HepG2 (cell line): ENCODE results near the gene TCEAL9. TPM values are rescaled to one million over a fixed set of nuclear protein-coding genes. Genes with fewer than 3 reads are reported as not detected.

Source experiments
- ATAC-seq: fragments of 200-7000 bp; cut with Tn5 transposase; 3 replicates; pipeline ENCODE4 v1.9.1; 2020; ENCODE audit warnings: mild to moderate bottlenecking, moderate library complexity
- BruUV-seq: library from RNA; stranded (reverse); fragments of 400-500 nt; replicated peaks from 2 replicates; lab custom pipeline; 2021; lab: Mats Ljungman, UMichigan
- CTCF ChIA-PET: fragments of 300-600 bp; formaldehyde crosslinking; extraction: SDS; loops from one replicate; lab custom pipeline; 2021; ENCODE audit warnings: low total read pairs, inconsistent platforms, low intra/inter-chr PET ratio; lab: Yijun Ruan, JAX
- POLR2A ChIA-PET: fragments of 350-600 bp; sonication (Branson Sonifier 250); formaldehyde crosslinking; loops from one replicate; lab custom pipeline; 2020; ENCODE audit warnings: antibody characterized with exemption, inconsistent platforms; lab: Yijun Ruan, JAX
- DNase-seq: peaks from one replicate; pipeline ENCODE4 v3.0.0-alpha.2; 2015; ENCODE audit warnings: low spot score
- FAIRE-seq: peaks from 3 replicates; lab custom pipeline; 2011; peaks lifted over from hg19 to GRCh38; lab: Jason Lieb, UNC
- H2AFZ ChIP-seq: one replicate; pipeline ENCODE4 v1.6.1; 2011; ENCODE audit warnings: low read length, inconsistent platforms
- H3K27ac ChIP-seq: fragments of 300-600 bp; 3 replicates; pipeline ENCODE4 v1.8.0; 2011; ENCODE audit warnings: mixed run types, mild to moderate bottlenecking, mixed read lengths, low read length, inconsistent platforms; ENCODE audit not compliant: insufficient read depth; ENCODE audit errors: extremely low read length
- H3K27me3 ChIP-seq, 2 experiments: fragments of 200-600 bp in 1 of 2; 2 replicates in 1 of 2; 3 replicates in 1 of 2; pipeline versions ENCODE4 v1.6.0 to v1.8.0; 2011; ENCODE audit warnings: low read length in 2 of 2, mild to moderate bottlenecking in 2 of 2, moderate library complexity in 2 of 2, inconsistent platforms in 1 of 2; ENCODE audit not compliant: insufficient read depth in 2 of 2, control insufficient read depth in 1 of 2
- H3K36me3 ChIP-seq, 2 experiments: fragments of 200-600 bp in 1 of 2; replicated peaks in 1 of 2; 2 replicates in 1 of 2; 3 replicates in 1 of 2; pipeline versions ENCODE4 v1.5.1 to v1.8.0; 2011; ENCODE audit warnings: low read length in 2 of 2, inconsistent platforms in 1 of 2; ENCODE audit not compliant: insufficient read depth in 2 of 2, control insufficient read depth in 1 of 2
- H3K4me1 ChIP-seq: 2 replicates; pipeline ENCODE4 v1.5.1; 2012; ENCODE audit warnings: low read length, inconsistent platforms; ENCODE audit not compliant: insufficient read depth
- H3K4me2 ChIP-seq: 2 replicates; pipeline ENCODE4 v1.6.0; 2011; ENCODE audit warnings: low read depth, low read length, inconsistent platforms
- H3K4me3 ChIP-seq, 3 experiments: fragments of 200-600 bp in 1 of 3; sonication (generic), shearing (Covaris generic) in 1 of 3; replicated peaks in 1 of 3; 2 replicates each; pipeline ENCODE4 v1.5.1; 2011 to 2016; ENCODE audit warnings: low read length in 3 of 3, inconsistent platforms in 2 of 3, low read depth in 2 of 3, mild to moderate bottlenecking in 2 of 3, control low read depth in 1 of 3, mixed read lengths in 1 of 3; ENCODE audit not compliant: insufficient read depth in 1 of 3
- H3K79me2 ChIP-seq: one replicate; pipeline ENCODE4 v1.6.1; 2011; ENCODE audit warnings: low read length, inconsistent platforms; ENCODE audit not compliant: insufficient read depth
- H3K9ac ChIP-seq: 2 replicates; pipeline ENCODE4 v1.6.0; 2011; ENCODE audit warnings: mild to moderate bottlenecking, low read depth, low read length, inconsistent platforms; ENCODE audit not compliant: insufficient read depth
- H3K9me3 ChIP-seq: 2 replicates; pipeline ENCODE4 v1.5.1; 2012; ENCODE audit warnings: mild to moderate bottlenecking, low read length
- H4K20me1 ChIP-seq: 2 replicates; pipeline ENCODE4 v1.6.0; 2011; ENCODE audit warnings: inconsistent platforms, mild to moderate bottlenecking, low read length, moderate library complexity; ENCODE audit not compliant: insufficient read depth
- BHLHE40 ChIP-seq: IDR thresholded peaks from 2 replicates; pipeline ENCODE4 v1.6.1; 2011; ENCODE audit warnings: low read length, improper control_type of control experiment
- HDAC1 ChIP-seq: sonication (generic); formaldehyde crosslinking; IDR thresholded peaks from 2 replicates; pipeline ENCODE4 v1.5.1; 2020; ENCODE audit warnings: mild to moderate bottlenecking, missing genetic modification reagents
- JUND ChIP-seq: sonication (generic); formaldehyde crosslinking; IDR thresholded peaks from 2 replicates; pipeline ENCODE4 v1.8.0; 2022; ENCODE audit warnings: mild to moderate bottlenecking, missing genetic modification reagents
- KLF12 ChIP-seq: sonication (generic); formaldehyde crosslinking; IDR thresholded peaks from 2 replicates; pipeline ENCODE4 v1.4.0; 2020; ENCODE audit warnings: missing genetic modification reagents, borderline replicate concordance
- MIER3 ChIP-seq: IDR thresholded peaks from 2 replicates; pipeline ENCODE4 v1.6.1; 2016; ENCODE audit warnings: missing compliant biosample characterization, borderline replicate concordance
- MYC ChIP-seq: sonication (generic); formaldehyde crosslinking; IDR thresholded peaks from 2 replicates; pipeline ENCODE4 v1.9.0; 2021; ENCODE audit warnings: missing genetic modification reagents, borderline replicate concordance
- RXRA ChIP-seq: sonication (generic); formaldehyde crosslinking; IDR thresholded peaks from 2 replicates; pipeline ENCODE4 v1.5.1; 2020; ENCODE audit warnings: missing genetic modification reagents
- ZNF354B ChIP-seq: sonication (generic); formaldehyde crosslinking; IDR thresholded peaks from 2 replicates; pipeline ENCODE4 v1.8.0; 2022; ENCODE audit warnings: mild to moderate bottlenecking, missing genetic modification reagents
- ZNF891 ChIP-seq: sonication (generic); formaldehyde crosslinking; IDR thresholded peaks from 2 replicates; pipeline ENCODE4 v1.5.0; 2020; ENCODE audit warnings: mild to moderate bottlenecking, missing genetic modification reagents
- WGBS: methylation state at CpG from one replicate; pipeline ENCODE4 v1.1.6; 2017; ENCODE audit warnings: low lambda C conversion rate; 5-methylcytosine and 5-hydroxymethylcytosine counted together
- in situ Hi-C: cut with HindIII; loops from 2 replicates; pipeline ENCODE4 v1.10.0; 2017; ENCODE audit warnings: low pct_unique_long_range_greater_than_20kb; ENCODE audit not compliant: extremely low pct_ligation_motif_present
- intact Hi-C: fragments of 100-400 bp; cut with micrococcal nuclease; formaldehyde crosslinking; loops from one replicate; pipeline ENCODE4 v1.10.0; 2022; ENCODE audit not compliant: unreplicated experiment
- polyA plus RNA-seq, 8 experiments: library from polyadenylated mRNA; depleted of rRNA in 3 of 8; stranded (reverse) in 7 of 8; unstranded in 1 of 8; fragments of >200 nt; fragmentation: Illumina TruSeq in 4 of 8; extraction: Trizol in 4 of 8; gene quantifications; 2 replicates each; pipeline versions ENCODE4 v1.2.1 to v1.2.3, GENCODE V29; 2011 to 2016; ENCODE audit warnings: low read depth in 4 of 8, missing spikeins in 1 of 8, mixed read lengths in 1 of 8; ENCODE audit not compliant: insufficient read depth in 1 of 8
- total RNA-seq, 5 experiments: library from RNA; depleted of rRNA; stranded (reverse); fragments of >200 nt; fragmentation: Illumina TruSeq; extraction: Trizol; gene quantifications; 2 replicates each; pipeline ENCODE4 v1.2.3, GENCODE V29; 2016; ENCODE audit warnings: low read depth in 1 of 5
- TF ChIP-seq, protein P1 (sequence below): sonication (generic); formaldehyde crosslinking; IDR thresholded peaks from 2 replicates; pipeline ENCODE4 v1.8.1; 2023; ENCODE audit warnings: mild to moderate bottlenecking, missing genetic modification reagents
- TF ChIP-seq, protein P2 (sequence below): sonication (generic); formaldehyde crosslinking; IDR thresholded peaks from 2 replicates; pipeline ENCODE4 v1.5.0; 2020; ENCODE audit warnings: missing genetic modification reagents
- TF ChIP-seq, protein P3 (sequence below): IDR thresholded peaks from 2 replicates; pipeline ENCODE4 v1.6.1; 2016; ENCODE audit warnings: missing compliant biosample characterization, missing genetic modification reagents, borderline replicate concordance

The TCEAL9 gene
- total and polyA plus RNA-seq, 2 of the 13 experiments (the other 11 are each of a cell fraction or from before 2014, with no cell fraction given): 15.8 to 45.8 TPM

DNA sequence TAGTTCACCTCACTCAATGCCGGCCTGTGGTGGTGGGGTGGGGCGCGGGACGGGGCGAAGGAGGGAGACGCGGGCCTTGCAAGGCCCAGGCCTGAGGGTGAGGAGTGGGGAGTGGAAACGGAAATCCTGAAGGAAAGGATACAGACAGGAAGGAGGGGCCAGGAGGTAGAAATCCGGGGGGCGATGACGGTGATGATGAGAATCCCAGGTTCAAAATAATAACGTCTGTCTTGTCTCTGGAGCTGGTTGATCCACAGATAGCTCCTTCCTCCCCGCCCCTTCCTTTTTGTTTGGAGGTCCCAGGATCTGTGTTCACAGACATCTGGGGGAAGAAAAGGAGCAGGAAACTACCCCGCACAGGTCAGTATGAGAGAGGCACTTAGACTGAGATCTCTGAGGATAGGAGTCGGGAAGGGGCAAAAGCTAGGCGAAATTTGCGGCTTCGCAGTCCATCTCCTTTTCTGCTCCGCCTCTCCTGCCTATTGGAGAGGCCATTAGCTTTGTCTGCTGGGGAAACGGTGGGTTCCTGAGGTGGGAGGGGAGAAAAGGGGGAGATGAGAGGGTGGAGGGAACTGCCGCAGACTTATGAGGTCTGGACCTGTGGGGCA, 25.5 kb upstream of the TCEAL9 start:
- TF ChIP-seq JUND (CRISPR knock-in tag) (no peak), ZNF891 (CRISPR knock-in tag) (no peak), BHLHE40 (no peak)
- TF ChIP-seq, protein P1, sequence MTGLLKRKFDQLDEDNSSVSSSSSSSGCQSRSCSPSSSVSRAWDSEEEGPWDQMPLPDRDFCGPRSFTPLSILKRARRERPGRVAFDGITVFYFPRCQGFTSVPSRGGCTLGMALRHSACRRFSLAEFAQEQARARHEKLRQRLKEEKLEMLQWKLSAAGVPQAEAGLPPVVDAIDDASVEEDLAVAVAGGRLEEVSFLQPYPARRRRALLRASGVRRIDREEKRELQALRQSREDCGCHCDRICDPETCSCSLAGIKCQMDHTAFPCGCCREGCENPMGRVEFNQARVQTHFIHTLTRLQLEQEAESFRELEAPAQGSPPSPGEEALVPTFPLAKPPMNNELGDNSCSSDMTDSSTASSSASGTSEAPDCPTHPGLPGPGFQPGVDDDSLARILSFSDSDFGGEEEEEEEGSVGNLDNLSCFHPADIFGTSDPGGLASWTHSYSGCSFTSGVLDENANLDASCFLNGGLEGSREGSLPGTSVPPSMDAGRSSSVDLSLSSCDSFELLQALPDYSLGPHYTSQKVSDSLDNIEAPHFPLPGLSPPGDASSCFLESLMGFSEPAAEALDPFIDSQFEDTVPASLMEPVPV (CRISPR knock-in tag): no peak
- Histone ChIP-seq H3K4me3 (no peak overlapping the region), H4K20me1 (no peaks in the 10 kb centered on the region), H3K4me1 (no peaks in the 10 kb centered on the region), H3K27me3 (no peaks in the 10 kb centered on the region), H3K9me3 (no peaks in the 10 kb centered on the region), H3K79me2 (no peaks in the 10 kb centered on the region), H3K36me3 (no peaks in the 10 kb centered on the region), H3K9ac (no peak overlapping the region), H3K4me2 (no peak overlapping the region), H2AFZ (no peak overlapping the region), H3K27ac (no peak overlapping the region)
- FAIRE-seq (no peak), DNase-seq (no peak), ATAC-seq (no peak)
- in situ Hi-C loops (no loop called here), intact Hi-C loops (no loop called here)
- no TSS peak for BruUV-seq
- WGBS: 60% methylated on average over 21 of the region's 21 CpGs
- CTCF ChIA-PET: no interaction called here
- POLR2A ChIA-PET: no interaction called here

DNA sequence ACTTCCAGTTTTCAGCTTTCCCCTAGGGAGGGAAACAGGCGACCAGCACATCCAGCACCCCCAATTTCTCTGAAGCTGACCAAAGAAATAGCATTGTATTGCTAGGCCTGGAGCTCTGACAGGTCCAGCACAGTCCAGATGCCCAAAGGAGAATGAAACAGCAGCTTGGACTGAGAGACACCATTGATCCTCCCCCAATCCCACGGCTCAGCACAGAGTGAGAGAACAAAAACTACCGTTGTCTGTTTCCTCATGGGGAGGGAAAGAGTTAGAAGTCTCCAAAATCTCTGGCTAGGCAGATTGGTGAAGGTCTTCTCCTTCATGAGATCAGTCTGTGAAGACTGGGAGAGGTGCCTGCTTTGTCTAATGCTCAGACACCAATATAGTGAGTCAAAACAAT, 17.6 kb upstream of the TCEAL9 start:
- no peak overlapping the region for H3K4me3 ChIP-seq
- no peak overlapping the region for H3K27ac ChIP-seq
- no peaks in the 10 kb centered on the region for H3K36me3 ChIP-seq
- H3K4me2 ChIP-seq: no peak overlapping the region
- CTCF ChIA-PET: no interaction called here
- no peaks in the 10 kb centered on the region for H3K79me2 ChIP-seq
- H3K27me3 ChIP-seq: no peaks in the 10 kb centered on the region
- WGBS: 0% methylated on average over 1 of the region's 3 CpGs
- ATAC-seq (no peak), DNase-seq (no peak), FAIRE-seq (no peak)
- no peak for TF ChIP-seq KLF12 (CRISPR knock-in tag)
- no peak for TF ChIP-seq ZNF354B (CRISPR knock-in tag)
- TF ChIP-seq HDAC1 (CRISPR knock-in tag): no peak
- TF ChIP-seq MIER3: no peak
- no peak for TF ChIP-seq RXRA (CRISPR knock-in tag)
- TF ChIP-seq MYC: no peak
- TF ChIP-seq, protein P2, sequence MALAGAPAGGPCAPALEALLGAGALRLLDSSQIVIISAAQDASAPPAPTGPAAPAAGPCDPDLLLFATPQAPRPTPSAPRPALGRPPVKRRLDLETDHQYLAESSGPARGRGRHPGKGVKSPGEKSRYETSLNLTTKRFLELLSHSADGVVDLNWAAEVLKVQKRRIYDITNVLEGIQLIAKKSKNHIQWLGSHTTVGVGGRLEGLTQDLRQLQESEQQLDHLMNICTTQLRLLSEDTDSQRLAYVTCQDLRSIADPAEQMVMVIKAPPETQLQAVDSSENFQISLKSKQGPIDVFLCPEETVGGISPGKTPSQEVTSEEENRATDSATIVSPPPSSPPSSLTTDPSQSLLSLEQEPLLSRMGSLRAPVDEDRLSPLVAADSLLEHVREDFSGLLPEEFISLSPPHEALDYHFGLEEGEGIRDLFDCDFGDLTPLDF (CRISPR knock-in tag): no peak
- TF ChIP-seq, protein P3, sequence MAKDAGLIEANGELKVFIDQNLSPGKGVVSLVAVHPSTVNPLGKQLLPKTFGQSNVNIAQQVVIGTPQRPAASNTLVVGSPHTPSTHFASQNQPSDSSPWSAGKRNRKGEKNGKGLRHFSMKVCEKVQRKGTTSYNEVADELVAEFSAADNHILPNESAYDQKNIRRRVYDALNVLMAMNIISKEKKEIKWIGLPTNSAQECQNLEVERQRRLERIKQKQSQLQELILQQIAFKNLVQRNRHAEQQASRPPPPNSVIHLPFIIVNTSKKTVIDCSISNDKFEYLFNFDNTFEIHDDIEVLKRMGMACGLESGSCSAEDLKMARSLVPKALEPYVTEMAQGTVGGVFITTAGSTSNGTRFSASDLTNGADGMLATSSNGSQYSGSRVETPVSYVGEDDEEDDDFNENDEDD (CRISPR knock-in tag): no peak
- POLR2A ChIA-PET: no interaction called here
- no peak overlapping the region for H3K9ac ChIP-seq
- intact Hi-C loops (no loop called here), in situ Hi-C loops (no loop called here)
- H3K9me3 ChIP-seq: no peaks in the 10 kb centered on the region
- no peak overlapping the region for H2AFZ ChIP-seq
- no peaks in the 10 kb centered on the region for H4K20me1 ChIP-seq
- BruUV-seq: no TSS peak
- H3K4me1 ChIP-seq: no peaks in the 10 kb centered on the region
